Common myeloid progenitor, CD34-positive (primary cell): Measurements from ENCODE around the gene GANAB.
A peak's percentile ranks its signal among the peaks of the same experiment; 100 is the strongest.
"Not testable (repeated sequence)": the region's sequence is repeated elsewhere in the genome, so short reads cannot be mapped to it uniquely, and the experiment has no call there.

Source experiments
- CTCF ChIA-PET: fragments of 350-600 bp; sonication (Branson Sonifier 250); formaldehyde crosslinking; loops from one replicate; lab custom pipeline; 2021; ENCODE audit warnings: antibody characterized with exemption; lab: Charles Lee
- POLR2A ChIA-PET: fragments of 350-600 bp; sonication (Branson Sonifier 250); formaldehyde crosslinking; loops from one replicate; lab custom pipeline; 2021; ENCODE audit warnings: antibody characterized with exemption; lab: Charles Lee
- DNase-seq, 3 donors: peaks; one replicate each; pipeline versions ENCODE4 v3.0.0 to v3.0.0-alpha.2; 2013
- H3K27ac ChIP-seq, 2 experiments: 1 replicate in 1 of 2; 2 replicates in 1 of 2; pipeline ENCODE4 v1.7.0; 2013; ENCODE audit warnings: inconsistent platforms in 2 of 2, low read length in 2 of 2, mild to moderate bottlenecking in 2 of 2, low read depth in 1 of 2, moderate library complexity in 1 of 2; ENCODE audit not compliant: severe bottlenecking in 2 of 2, insufficient read depth in 1 of 2, poor library complexity in 1 of 2
- H3K27me3 ChIP-seq, 5 experiments: replicated peaks in 2 of 5; 1 replicate in 3 of 5; 2 replicates in 2 of 5; pipeline versions ENCODE4 v1.6.1 to v1.7.0; 2013; ENCODE audit warnings: low read length in 4 of 5, mild to moderate bottlenecking in 2 of 5, moderate library complexity in 2 of 5, inconsistent platforms in 1 of 5; ENCODE audit not compliant: insufficient read depth in 5 of 5, control insufficient read depth in 4 of 5
- H3K36me3 ChIP-seq, 4 experiments: 1 replicate in 2 of 4; 2 replicates in 2 of 4; pipeline versions ENCODE4 v1.6.1 to v1.7.0; 2013; ENCODE audit warnings: low read length in 3 of 4, control low read depth in 1 of 4, mild to moderate bottlenecking in 1 of 4; ENCODE audit not compliant: control insufficient read depth in 4 of 4, insufficient read depth in 4 of 4
- H3K4me1 ChIP-seq, 4 experiments: 1 replicate in 3 of 4; 2 replicates in 1 of 4; pipeline versions ENCODE4 v1.6.1 to v1.7.1; 2013; ENCODE audit warnings: low read length in 3 of 4, mild to moderate bottlenecking in 3 of 4, control low read depth in 1 of 4, inconsistent platforms in 1 of 4, moderate library complexity in 1 of 4; ENCODE audit not compliant: control insufficient read depth in 4 of 4, insufficient read depth in 4 of 4; ENCODE audit errors: control extremely low read depth in 1 of 4
- H3K4me3 ChIP-seq, 7 experiments: 1 replicate in 4 of 7; 2 replicates in 3 of 7; pipeline versions ENCODE4 v1.5.1 to v1.7.0; 2013; ENCODE audit warnings: mild to moderate bottlenecking in 7 of 7, low read length in 6 of 7, moderate library complexity in 6 of 7, inconsistent platforms in 2 of 7, low read depth in 2 of 7, control low read depth in 1 of 7; ENCODE audit not compliant: insufficient read depth in 4 of 7, control insufficient read depth in 1 of 7; ENCODE audit errors: extremely low read depth in 1 of 7
- H3K9me3 ChIP-seq, 5 experiments: 1 replicate in 4 of 5; 2 replicates in 1 of 5; pipeline versions ENCODE4 v1.6.1 to v1.7.1; 2013; ENCODE audit warnings: low read length in 4 of 5, mild to moderate bottlenecking in 2 of 5, inconsistent platforms in 1 of 5, low read depth in 1 of 5, moderate library complexity in 1 of 5; ENCODE audit not compliant: control insufficient read depth in 4 of 5, insufficient read depth in 2 of 5; ENCODE audit errors: control extremely low read depth in 1 of 5
- WGBS: methylation state at CpG from one replicate; pipeline ENCODE4 v1.1.5; 2013; ENCODE audit not compliant: insufficient coverage; 5-methylcytosine and 5-hydroxymethylcytosine counted together

The GANAB gene

DNA sequence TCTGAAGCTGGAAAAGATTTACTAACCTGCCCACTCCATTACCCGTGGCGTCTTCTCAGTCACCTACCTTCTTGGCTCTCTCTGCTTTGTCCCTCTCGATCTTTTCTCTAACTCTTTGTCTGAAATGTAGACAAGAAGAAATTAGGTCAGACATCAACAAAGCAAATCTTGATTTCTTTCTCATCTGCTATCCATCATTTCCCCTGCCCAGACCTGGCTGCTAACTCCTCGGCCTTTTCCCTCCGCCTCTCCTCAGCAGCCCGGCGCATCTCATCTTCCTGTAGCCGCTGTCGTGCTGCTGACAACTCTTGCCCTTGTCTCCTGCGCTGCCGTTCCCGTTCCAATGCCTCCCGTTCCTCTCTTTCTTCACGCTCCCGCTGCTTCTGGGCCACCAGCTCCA lies 31.3 kb upstream of the GANAB start:
- WGBS: 95% methylated on average over 13 of the region's 15 CpGs
- Histone ChIP-seq H3K4me1 (peaks cover 2 to 32% (median 22%) of the 10 kb centered on the region in 4 experiments), H3K27me3 (no peaks in the 10 kb centered on the region), H3K9me3 (no peaks in the 10 kb centered on the region), H3K36me3 (peaks cover 2 to 32% (median 25%) of the 10 kb centered on the region in 4 experiments), H3K4me3 (peak overlapping the region in 5 of 7 experiments; percentile 87 to 96 (median 90)), H3K27ac (peak overlapping the region; percentile 93 to 96)
- ChIA-PET CTCF (interaction anchor here (1.5 to 5.0 kb wide), 3 partner anchors 11 to 179 kb away, joined by 3 to 29 read pairs (median 8); partner anchors contain the start of genes C11orf98 and CSKMT), POLR2A (interaction anchor here (1.1 kb wide), 1 partner anchor 50 kb away, joined by 3 read pairs; the partner anchor contains the start of genes HNRNPUL2 and TTC9C)
- no peak for DNase-seq

DNA sequence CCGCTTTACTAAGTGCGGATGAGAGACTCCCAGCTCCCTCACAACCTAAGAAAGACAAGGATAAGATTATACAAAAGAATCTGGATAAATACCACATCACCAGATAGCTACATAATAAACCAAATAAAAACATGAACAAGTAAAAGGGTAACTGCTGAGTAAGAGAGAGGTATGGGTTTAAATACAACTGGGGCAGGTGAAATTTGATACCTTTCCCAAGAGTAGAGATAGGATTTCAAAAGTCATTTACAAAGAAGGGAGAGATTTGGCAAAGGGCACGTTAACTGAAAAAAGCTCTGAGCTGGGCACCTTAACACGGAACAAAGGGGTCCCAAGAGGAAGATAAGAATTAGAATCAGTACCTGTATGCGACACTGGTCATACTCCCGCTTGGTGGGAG lies 30.7 kb upstream of the GANAB start:
- peaks cover 2 to 32% (median 25%) of the 10 kb centered on the region in 4 experiments for H3K36me3 ChIP-seq
- H3K27ac ChIP-seq: peak overlapping the region in 1 of 2 experiments; percentile 96
- DNase-seq: no peak
- no peaks in the 10 kb centered on the region for H3K27me3 ChIP-seq
- ChIA-PET CTCF (interaction anchor here (0.6 to 5.0 kb wide), 8 partner anchors 10 to 179 kb away, joined by 3 to 29 read pairs (median 3); partner anchors contain the start of genes C11orf98, CSKMT, HNRNPUL2 and LRRN4CL), POLR2A (interaction anchor here (1.1 kb wide), 1 partner anchor 51 kb away, joined by 3 read pairs; the partner anchor contains the start of genes HNRNPUL2 and TTC9C)
- peaks cover 2 to 38% (median 28%) of the 10 kb centered on the region in 4 experiments for H3K4me1 ChIP-seq
- H3K9me3 ChIP-seq: no peaks in the 10 kb centered on the region
- WGBS: 100% methylated on average over 2 of the region's 6 CpGs
- H3K4me3 ChIP-seq: no peak overlapping the region

DNA sequence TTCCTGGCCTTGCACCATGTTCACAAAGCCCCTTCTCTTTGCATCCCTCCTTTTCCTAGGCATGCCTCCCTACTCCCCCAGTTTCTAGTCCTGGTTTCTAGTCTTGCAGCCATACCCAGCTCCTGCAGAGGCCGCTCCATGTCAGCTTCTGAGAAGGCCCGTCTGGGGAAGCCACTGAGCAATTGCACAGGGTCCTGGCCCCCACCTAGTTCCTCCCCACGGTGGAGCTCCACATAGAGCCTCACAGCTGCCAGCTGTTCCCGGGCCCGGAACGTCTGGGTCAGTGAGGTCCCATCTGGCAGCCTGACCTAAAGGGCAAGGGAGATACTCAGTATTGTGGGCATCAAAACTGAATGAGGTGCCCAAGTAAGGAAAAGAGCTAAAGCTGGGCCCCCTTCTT lies 30.3 kb upstream of the GANAB start:
- H3K4me1 ChIP-seq: peaks cover 2 to 41% (median 30%) of the 10 kb centered on the region in 4 experiments
- H3K9me3 ChIP-seq: no peaks in the 10 kb centered on the region
- no peak overlapping the region for H3K4me3 ChIP-seq
- peaks cover 2 to 32% (median 25%) of the 10 kb centered on the region in 4 experiments for H3K36me3 ChIP-seq
- H3K27ac ChIP-seq: peak overlapping the region in 1 of 2 experiments; percentile 96
- 82% methylated on average over 5 of the region's 6 CpGs for WGBS
- H3K27me3 ChIP-seq: no peaks in the 10 kb centered on the region
- CTCF ChIA-PET: interaction anchor here (0.6 to 5.0 kb wide), 10 partner anchors 10 to 180 kb away, joined by 3 to 29 read pairs (median 3); partner anchors contain the start of genes C11orf98, CSKMT, HNRNPUL2 and LRRN4CL
- no peak for DNase-seq
- POLR2A ChIA-PET: interaction anchor here (1.1 kb wide), 1 partner anchor 51 kb away, joined by 3 read pairs; the partner anchor contains the start of genes HNRNPUL2 and TTC9C

DNA sequence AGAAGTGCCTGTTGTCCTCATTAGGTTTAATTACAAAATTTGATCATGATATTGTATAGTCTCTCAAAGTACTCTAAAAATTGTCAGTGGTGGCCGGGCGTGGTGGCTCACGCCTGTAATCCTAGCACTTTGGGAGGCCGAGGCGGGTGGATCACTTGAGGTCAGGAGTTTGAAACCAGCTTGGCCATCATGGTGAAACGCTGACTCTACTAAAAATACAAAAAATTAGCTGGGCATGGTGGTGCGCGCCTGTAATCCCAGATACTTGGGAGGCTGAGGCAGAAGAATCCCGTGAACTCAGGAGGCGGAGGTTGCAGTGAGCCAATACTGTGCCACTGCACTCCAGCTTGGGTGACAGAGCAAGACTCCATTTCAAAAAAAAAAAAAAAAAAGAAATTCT lies 29.0 kb upstream of the GANAB start:
- H3K4me1 ChIP-seq: peaks cover 2 to 42% (median 36%) of the 10 kb centered on the region in 4 experiments
- H3K27ac ChIP-seq, H3K27me3 ChIP-seq, POLR2A ChIA-PET, H3K4me3 ChIP-seq, H3K9me3 ChIP-seq, DNase-seq: not testable (repeated sequence)
- WGBS: 98% methylated on average over 9 of the region's 10 CpGs
- CTCF ChIA-PET: interaction anchor here (0.8 to 5.0 kb wide), 2 partner anchors 9 to 62 kb away, joined by 3 to 29 read pairs; partner anchors contain the start of genes C11orf98 and CSKMT
- H3K36me3 ChIP-seq: peaks cover 2 to 32% (median 25%) of the 10 kb centered on the region in 4 experiments

DNA sequence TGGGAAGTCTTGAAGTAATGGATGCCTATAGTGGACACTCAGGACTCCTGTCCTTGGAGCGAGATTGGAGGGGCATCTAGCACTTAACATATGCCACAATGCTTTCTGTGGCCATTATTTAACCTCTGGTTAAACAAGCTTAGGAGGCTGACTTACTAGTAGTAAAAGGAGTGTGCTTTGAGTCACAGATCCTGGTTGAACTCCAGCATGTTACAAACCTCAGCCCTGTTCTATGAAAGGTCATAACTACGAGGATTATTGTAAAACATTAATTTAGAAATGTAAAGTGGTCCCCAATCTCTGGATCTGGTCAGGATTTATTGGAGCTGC lies 26.7 kb upstream of the GANAB start:
- H3K9me3 ChIP-seq: no peaks in the 10 kb centered on the region
- no peaks in the 10 kb centered on the region for H3K27me3 ChIP-seq
- no peak for DNase-seq
- H3K27ac ChIP-seq: peak overlapping the region in 1 of 2 experiments; percentile 52
- peaks cover 2 to 41% (median 26%) of the 10 kb centered on the region in 4 experiments for H3K36me3 ChIP-seq
- peaks cover 0 to 47% (median 30%) of the 10 kb centered on the region in 4 experiments for H3K4me1 ChIP-seq
- WGBS: 100% methylated on average over 1 of the region's 2 CpGs
- ChIA-PET POLR2A (interaction anchor here (1.3 kb wide), 1 partner anchor 20 kb away, joined by 4 read pairs; the partner anchor contains the start of gene INTS5), CTCF (interaction anchor here (0.7 to 5.0 kb wide), 7 partner anchors 6 to 61 kb away, joined by 3 to 29 read pairs (median 4); partner anchors contain the start of genes C11orf98 and CSKMT)
- H3K4me3 ChIP-seq: peak overlapping the region in 1 of 7 experiments; percentile 100

DNA sequence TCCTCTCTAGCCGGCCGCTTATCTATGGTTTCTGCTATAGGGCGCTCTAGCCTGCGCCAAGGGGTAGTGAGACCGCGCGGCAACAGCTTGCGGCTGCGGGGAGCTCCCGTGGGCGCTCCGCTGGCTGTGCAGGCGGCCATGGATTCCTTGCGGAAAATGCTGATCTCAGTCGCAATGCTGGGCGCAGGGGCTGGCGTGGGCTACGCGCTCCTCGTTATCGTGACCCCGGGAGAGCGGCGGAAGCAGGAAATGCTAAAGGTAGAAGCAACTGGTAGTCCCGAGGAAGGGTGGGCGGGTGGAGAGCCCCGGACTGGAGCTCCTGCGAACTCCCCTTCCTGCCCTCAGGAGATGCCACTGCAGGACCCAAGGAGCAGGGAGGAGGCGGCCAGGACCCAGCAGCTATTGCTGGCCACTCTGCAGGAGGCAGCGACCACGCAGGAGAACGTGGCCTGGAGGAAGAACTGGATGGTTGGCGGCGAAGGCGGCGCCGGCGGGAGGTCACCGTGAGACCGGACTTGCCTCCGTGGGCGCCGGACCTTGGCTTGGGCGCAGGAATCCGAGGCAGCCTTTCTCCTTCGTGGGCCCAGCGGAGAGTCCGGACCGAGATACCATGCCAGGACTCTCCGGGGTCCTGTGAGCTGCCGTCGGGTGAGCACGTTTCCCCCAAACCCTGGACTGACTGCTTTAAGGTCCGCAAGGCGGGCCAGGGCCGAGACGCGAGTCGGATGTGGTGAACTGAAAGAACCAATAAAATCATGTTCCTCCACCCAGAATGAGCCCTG lies 25.4 kb upstream of the GANAB start, which contains the start of the genes LBHD1 and UQCC3:
TSS of gene LBHD1 (minus strand) at position 660 of the 782 bp plus-strand sequence. CDS start 2,236 bp downstream, outside the sequence.
TSS of gene UQCC3 (plus strand) at position 66 of the 782 bp plus-strand sequence. CDS start at position 139, 73 bp downstream.
- H3K9me3 ChIP-seq: no peaks in the 10 kb centered on the region
- H3K27me3 ChIP-seq: no peaks in the 10 kb centered on the region
- peaks cover 2 to 38% (median 20%) of the 10 kb centered on the region in 4 experiments for H3K36me3 ChIP-seq
- H3K4me1 ChIP-seq: peaks cover 0 to 49% (median 31%) of the 10 kb centered on the region in 4 experiments
- POLR2A ChIA-PET: interaction anchor here (0.6 to 2.6 kb wide), 10 partner anchors 9 to 184 kb away, joined by 3 to 20 read pairs (median 6); partner anchors contain the start of genes GANAB, INTS5, NXF1 and TTC9C
- CTCF ChIA-PET: interaction anchor here (0.7 to 9.4 kb wide), 13 partner anchors 10 to 80 kb away, joined by 3 to 33 read pairs (median 4); partner anchors contain the start of genes GANAB and TUT1
- H3K27ac ChIP-seq: peak within 1 kb of the TSS; percentile 84 to 89
- peak; percentile 92 to 96 (median 94) for DNase-seq
- peak within 1 kb of the TSS; percentile 82 to 100 (median 94) for H3K4me3 ChIP-seq
- WGBS: under 1% methylated on average over 57 of the region's 59 CpGs
